Measurements from ENCODE around the gene TLL2.
"Not testable (repeated sequence)": the region's sequence is repeated elsewhere in the genome, so short reads cannot be mapped to it uniquely, and the experiment has no call there.

Gene TLL2

DNA sequence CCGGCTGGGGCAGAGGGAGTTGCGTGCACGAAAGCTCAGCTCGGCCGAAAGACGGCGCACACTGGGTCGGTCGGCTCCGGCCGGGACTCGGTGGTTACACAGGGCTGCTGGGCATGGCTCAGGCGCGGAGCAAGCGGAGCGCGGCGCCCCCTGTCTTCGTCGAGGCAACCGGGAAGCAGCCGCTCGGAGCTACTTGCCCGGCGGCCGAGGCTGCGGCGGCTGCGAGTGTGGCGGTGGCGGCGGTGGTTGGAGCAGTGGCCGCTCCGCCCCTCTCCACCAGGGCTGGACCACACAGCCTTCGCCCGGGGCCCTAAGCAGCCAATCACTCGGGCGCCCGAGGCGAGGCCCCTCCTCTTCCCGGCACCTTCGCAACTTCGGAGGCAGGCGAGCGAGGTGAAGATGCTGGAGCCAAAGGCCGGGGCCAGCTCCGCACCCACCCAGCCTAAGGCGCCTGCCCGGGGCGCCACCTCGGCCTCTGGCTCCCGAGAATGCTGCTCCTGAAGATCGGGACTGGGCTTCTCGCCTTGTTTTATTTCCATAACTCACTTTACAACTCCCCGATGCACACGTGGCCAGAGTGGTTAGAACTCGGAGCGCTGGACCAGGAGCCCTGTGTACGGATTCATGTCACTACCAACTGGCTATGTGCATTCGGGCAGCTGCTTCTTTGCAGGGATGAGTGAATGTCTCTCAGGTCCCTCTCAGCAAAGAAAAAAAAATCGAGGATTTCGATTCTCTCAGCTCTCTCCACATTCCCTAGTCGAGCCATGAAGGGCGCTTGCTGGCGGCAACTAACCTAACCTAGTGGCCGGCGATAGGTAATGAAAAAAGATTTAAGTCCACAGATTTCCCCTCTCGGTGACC, at the start of gene TLL2:
Gene TLL2, minus strand, starts transcription at position 229 of the 864 bp plus-strand sequence. CDS start 241 bp downstream, outside the sequence.
- Histone ChIP-seq H3K27me3 (replicated peaks; ENCODE audit: control insufficient read depth, insufficient read depth, low read length) (no peaks in the 10 kb centered on the region), H3K9ac (ENCODE audit: low read length) (peak within 1 kb of the TSS; percentile 51), H3K36me3 (ENCODE audit: control insufficient read depth, insufficient read depth, low read length, severe bottlenecking) (peaks cover 15% of the 10 kb centered on the region), H3K4me1 (ENCODE audit: control insufficient read depth, insufficient read depth, low read length) (peaks cover 17% of the 10 kb centered on the region), H3K9me3 (ENCODE audit: control insufficient read depth, low read length) (no peaks in the 10 kb centered on the region), H3K4me3 (ENCODE audit: low read length) (peak within 1 kb of the TSS; percentile 78)
- peak; percentile 95 for DNase-seq (ENCODE audit: low read depth)

DNA sequence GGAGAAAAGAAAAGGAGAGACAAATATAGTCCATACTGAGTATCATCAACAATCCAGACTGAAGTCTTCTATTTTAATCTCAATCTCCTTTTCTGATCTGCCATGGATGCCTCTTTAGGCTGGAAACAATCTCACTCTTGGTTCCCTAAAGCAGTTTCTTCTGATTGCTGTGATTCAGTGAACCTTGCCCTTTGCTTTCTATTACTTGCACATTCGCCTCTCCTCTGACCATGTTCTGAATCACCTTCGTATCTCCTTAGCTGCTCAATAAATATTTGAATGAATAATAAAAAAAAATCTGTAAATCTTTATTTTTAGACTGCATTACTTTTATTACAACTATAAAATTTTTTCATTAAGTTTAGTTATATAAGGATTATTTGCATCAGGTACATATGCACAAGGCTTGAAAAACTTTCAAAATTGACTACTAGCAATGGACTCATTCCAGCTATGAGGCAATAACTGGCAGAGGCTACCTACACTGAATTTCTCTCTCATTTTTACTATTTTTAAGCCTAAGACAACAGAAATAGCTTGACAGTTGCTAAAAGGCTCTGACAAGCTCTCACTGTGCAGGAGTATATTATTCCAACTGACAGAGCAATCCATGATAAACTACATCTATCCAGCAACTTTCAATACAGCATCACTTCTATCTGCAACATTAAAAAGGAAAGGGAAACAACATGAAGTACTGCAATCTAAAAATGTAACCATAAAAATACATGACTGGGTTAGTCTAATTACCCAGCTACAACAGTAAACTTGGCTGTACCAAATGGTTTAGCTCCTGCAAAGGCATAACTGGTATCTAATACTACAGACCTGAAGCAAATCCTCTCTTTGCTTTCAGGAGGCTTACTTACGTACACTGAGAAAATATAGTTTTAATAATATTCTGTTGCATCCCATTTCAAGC, 47.5 kb upstream of the TLL2 start:
- Histone ChIP-seq H3K4me1 (ENCODE audit: control insufficient read depth, insufficient read depth, low read length) (peaks cover 21% of the 10 kb centered on the region), H3K9me3 (ENCODE audit: control insufficient read depth, low read length) (no peaks in the 10 kb centered on the region), H3K4me3 (ENCODE audit: low read length) (no peak overlapping the region), H3K36me3 (ENCODE audit: control insufficient read depth, insufficient read depth, low read length, severe bottlenecking) (peaks cover 53% of the 10 kb centered on the region), H3K27me3 (replicated peaks; ENCODE audit: control insufficient read depth, insufficient read depth, low read length) (no peaks in the 10 kb centered on the region), H3K9ac (ENCODE audit: low read length) (no peak overlapping the region)
- DNase-seq (ENCODE audit: low read depth) = peak; percentile 30

DNA sequence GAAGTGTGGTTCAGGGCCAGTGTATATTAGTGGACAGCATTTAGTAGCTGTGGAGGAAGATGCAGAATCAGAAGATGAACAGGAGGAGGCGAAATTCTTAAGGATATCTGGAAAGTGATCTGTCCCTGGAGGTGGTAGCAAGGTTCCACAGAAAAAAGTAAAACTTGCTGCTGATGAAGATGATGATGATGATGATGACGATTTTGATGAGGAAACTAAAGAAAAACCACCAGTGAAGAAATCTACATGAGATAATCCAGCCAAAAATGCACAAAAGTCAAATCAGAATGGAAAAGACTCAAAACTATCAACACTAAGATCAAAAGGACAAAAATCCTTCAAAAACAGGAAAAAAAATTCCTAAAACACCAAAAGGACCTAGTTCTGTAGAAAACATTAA, 46.8 kb upstream of the TLL2 start:
- Histone ChIP-seq H3K9me3 (ENCODE audit: control insufficient read depth, low read length) (no peaks in the 10 kb centered on the region), H3K4me3 (ENCODE audit: low read length) (no peak overlapping the region), H3K9ac (ENCODE audit: low read length) (no peak overlapping the region), H3K27me3 (replicated peaks; ENCODE audit: control insufficient read depth, insufficient read depth, low read length) (no peaks in the 10 kb centered on the region), H3K36me3 (ENCODE audit: control insufficient read depth, insufficient read depth, low read length, severe bottlenecking) (peaks cover 53% of the 10 kb centered on the region), H3K4me1 (ENCODE audit: control insufficient read depth, insufficient read depth, low read length) (peaks cover 14% of the 10 kb centered on the region)
- no peak for DNase-seq (ENCODE audit: low read depth)

DNA sequence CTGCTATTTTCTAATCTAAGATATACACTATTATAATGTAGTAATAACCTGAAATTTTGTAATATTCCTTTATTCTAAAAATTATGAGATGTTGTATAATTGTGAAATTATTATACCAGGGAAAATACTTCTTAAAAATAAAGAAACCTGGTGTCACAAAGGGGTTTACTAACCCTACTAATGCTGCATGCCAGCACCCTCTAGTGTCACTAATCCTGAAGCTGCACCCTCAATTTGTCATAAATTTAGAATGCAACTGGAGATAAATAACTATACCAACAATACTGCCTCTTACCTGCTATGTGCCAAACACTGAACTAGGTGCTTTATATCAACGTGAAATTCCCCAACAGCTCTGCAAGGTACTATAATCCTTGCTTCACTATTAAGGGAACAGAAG, 42.3 kb upstream of the TLL2 start:
- Histone ChIP-seq H3K9me3 (ENCODE audit: control insufficient read depth, low read length) (no peaks in the 10 kb centered on the region), H3K36me3 (ENCODE audit: control insufficient read depth, insufficient read depth, low read length, severe bottlenecking) (peaks cover 56% of the 10 kb centered on the region), H3K9ac (ENCODE audit: low read length) (no peak overlapping the region), H3K4me3 (ENCODE audit: low read length) (no peak overlapping the region), H3K27me3 (replicated peaks; ENCODE audit: control insufficient read depth, insufficient read depth, low read length) (no peaks in the 10 kb centered on the region), H3K4me1 (ENCODE audit: control insufficient read depth, insufficient read depth, low read length) (peaks cover 6% of the 10 kb centered on the region)
- DNase-seq (ENCODE audit: low read depth) = peak; percentile 30

DNA sequence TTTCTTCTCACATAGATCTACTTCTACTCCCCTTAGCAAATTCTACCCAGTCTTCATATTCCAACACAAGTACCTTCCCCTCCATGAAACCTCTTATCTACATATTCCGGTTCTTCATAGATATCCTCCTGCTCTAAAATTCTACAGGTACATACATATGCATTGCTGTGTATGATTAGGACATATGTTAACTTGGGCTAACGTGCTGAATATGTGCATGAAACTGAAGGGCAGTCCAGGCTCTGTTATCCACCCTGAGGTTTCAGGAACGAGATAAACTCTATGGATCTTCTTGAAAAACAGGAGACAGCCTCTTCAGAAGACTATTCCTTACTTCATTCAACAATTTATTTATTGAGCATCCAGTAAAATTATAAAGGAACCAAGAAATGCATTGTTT, 41.6 kb upstream of the TLL2 start:
- peaks cover 56% of the 10 kb centered on the region for H3K36me3 ChIP-seq (ENCODE audit: control insufficient read depth, insufficient read depth, low read length, severe bottlenecking)

DNA sequence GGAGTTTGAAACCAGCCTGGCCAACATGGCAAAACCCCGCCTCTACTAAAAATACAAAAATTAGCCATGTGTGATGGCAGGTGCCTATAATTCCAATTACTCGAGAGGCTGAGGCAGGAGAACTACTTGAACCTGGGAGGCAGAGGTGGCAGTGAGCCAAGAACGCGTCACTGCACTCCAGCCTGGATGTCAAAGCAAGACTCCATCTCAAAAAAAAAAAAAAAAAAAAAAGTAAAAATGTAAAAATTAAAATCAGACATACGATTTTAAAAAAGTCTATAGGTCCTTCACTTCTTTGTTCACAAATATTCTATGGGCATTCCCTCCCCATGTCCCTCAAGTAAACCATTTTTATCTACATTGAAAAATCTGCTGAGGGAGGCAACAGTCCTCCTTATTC, 34.9 kb upstream of the TLL2 start:
- H3K4me3 ChIP-seq (ENCODE audit: low read length) = no peak overlapping the region
- DNase-seq (ENCODE audit: low read depth) = no peak
- H3K4me1 ChIP-seq (ENCODE audit: control insufficient read depth, insufficient read depth, low read length) = no peaks in the 10 kb centered on the region
- no peak overlapping the region for H3K9ac ChIP-seq (ENCODE audit: low read length)
- no peaks in the 10 kb centered on the region for H3K27me3 ChIP-seq (replicated peaks; ENCODE audit: control insufficient read depth, insufficient read depth, low read length)
- no peaks in the 10 kb centered on the region for H3K9me3 ChIP-seq (ENCODE audit: control insufficient read depth, low read length)
- H3K36me3 ChIP-seq (ENCODE audit: control insufficient read depth, insufficient read depth, low read length, severe bottlenecking) = peaks cover 78% of the 10 kb centered on the region

More for the DNA sequence above, 41.6 kb upstream of the TLL2 start:
- DNase-seq (ENCODE audit: low read depth) = no peak
- no peaks in the 10 kb centered on the region for H3K9me3 ChIP-seq (ENCODE audit: control insufficient read depth, low read length)
- no peak overlapping the region for H3K4me3 ChIP-seq (ENCODE audit: low read length)
- no peak overlapping the region for H3K9ac ChIP-seq (ENCODE audit: low read length)
- H3K27me3 ChIP-seq (replicated peaks; ENCODE audit: control insufficient read depth, insufficient read depth, low read length) = no peaks in the 10 kb centered on the region
- no peaks in the 10 kb centered on the region for H3K4me1 ChIP-seq (ENCODE audit: control insufficient read depth, insufficient read depth, low read length)

DNA sequence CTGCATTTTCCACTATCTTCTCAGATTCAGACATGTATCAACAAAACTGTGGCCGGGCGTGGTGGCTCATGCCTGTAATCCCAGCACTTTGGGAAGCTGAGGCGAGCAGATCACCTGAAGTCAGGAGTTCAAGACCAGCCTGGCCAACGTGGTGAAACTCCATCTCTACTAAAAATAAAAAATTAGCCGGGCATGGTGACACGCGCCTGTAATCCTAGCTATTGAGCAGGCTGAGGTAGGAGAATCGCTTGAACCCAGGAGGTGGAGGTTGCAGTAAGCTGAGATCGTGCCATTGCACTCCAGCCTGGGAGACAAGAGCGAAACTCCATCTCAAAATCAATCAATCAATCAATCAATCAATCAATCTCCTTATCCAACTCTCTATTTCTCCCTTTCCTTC, 31.8 kb upstream of the TLL2 start:
- H3K36me3 ChIP-seq (ENCODE audit: control insufficient read depth, insufficient read depth, low read length, severe bottlenecking) = peaks cover 73% of the 10 kb centered on the region
- not testable (repeated sequence) for DNase-seq (ENCODE audit: low read depth)

DNA sequence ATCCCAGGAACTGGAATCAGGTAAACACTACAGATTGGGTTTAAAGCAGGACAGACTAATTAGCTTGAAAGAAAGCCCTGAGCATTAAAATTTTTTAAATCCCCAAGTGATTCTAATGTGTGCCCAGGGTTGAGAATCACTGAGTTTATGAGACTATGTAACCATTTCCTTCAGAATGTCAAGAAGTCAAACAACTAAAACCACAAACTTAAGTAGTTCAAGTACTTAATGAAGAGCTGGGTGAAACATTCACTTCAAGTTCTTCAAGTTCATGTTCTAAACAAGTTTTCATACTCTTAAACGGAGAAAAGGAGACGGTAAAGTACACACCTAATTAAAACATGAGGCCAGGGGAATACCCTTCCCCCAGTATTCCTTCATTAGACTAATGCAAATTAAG, 28.2 kb upstream of the TLL2 start:
- no peaks in the 10 kb centered on the region for H3K27me3 ChIP-seq (replicated peaks; ENCODE audit: control insufficient read depth, insufficient read depth, low read length)
- H3K4me1 ChIP-seq (ENCODE audit: control insufficient read depth, insufficient read depth, low read length) = peaks cover 4% of the 10 kb centered on the region
- DNase-seq (ENCODE audit: low read depth) = no peak
- no peak overlapping the region for H3K9ac ChIP-seq (ENCODE audit: low read length)
- H3K9me3 ChIP-seq (ENCODE audit: control insufficient read depth, low read length) = no peaks in the 10 kb centered on the region
- H3K36me3 ChIP-seq (ENCODE audit: control insufficient read depth, insufficient read depth, low read length, severe bottlenecking) = peaks cover 68% of the 10 kb centered on the region
- no peak overlapping the region for H3K4me3 ChIP-seq (ENCODE audit: low read length)

More for the DNA sequence above, 31.8 kb upstream of the TLL2 start:
- H3K4me3 ChIP-seq (ENCODE audit: low read length); H3K9ac ChIP-seq (ENCODE audit: low read length); H3K4me1 ChIP-seq (ENCODE audit: control insufficient read depth, insufficient read depth, low read length); H3K9me3 ChIP-seq (ENCODE audit: control insufficient read depth, low read length); H3K27me3 ChIP-seq (replicated peaks; ENCODE audit: control insufficient read depth, insufficient read depth, low read length): not testable (repeated sequence)

DNA sequence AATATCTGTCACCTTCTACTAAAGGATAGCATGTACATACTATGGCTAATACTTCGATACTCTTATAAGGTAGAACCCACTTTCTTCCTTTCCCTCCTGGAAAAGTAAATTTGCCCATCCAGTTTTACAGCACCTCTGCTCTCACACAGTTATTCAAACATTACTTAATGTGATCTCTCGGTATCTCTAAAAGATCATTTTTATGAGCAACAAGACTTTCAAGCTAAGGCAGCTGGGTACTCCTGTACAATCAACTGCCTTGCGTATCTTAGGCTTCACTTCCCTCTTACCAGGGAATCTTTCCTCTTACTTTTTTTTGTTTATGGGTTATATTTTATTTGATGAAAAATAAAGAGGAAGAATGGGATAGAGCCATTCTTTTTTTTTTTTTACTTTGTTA, 26.5 kb upstream of the TLL2 start:
- no peak for DNase-seq (ENCODE audit: low read depth)
- H3K9me3 ChIP-seq (ENCODE audit: control insufficient read depth, low read length) = no peaks in the 10 kb centered on the region
- peaks cover 65% of the 10 kb centered on the region for H3K36me3 ChIP-seq (ENCODE audit: control insufficient read depth, insufficient read depth, low read length, severe bottlenecking)
- peaks cover 4% of the 10 kb centered on the region for H3K4me1 ChIP-seq (ENCODE audit: control insufficient read depth, insufficient read depth, low read length)
- no peak overlapping the region for H3K9ac ChIP-seq (ENCODE audit: low read length)
- no peak overlapping the region for H3K4me3 ChIP-seq (ENCODE audit: low read length)
- H3K27me3 ChIP-seq (replicated peaks; ENCODE audit: control insufficient read depth, insufficient read depth, low read length) = no peaks in the 10 kb centered on the region

DNA sequence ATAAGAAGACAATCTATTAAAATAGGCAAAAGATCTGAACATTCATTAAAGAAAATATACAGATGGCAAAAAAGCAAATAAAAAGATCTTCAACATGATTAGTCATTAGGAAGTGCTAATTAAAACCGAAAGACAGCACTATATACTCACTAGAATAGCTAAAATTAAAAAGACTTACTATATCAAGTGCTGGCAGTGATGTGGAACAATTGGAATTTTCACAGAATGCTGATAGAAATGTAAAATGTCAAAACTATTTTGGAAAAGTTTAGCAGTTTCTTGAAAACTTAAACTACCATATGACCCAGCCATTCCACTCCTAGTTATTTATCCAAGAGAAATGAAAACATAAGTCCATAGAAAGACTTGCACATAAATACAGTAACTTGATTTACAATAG, 25.0 kb upstream of the TLL2 start:
- no peaks in the 10 kb centered on the region for H3K9me3 ChIP-seq (ENCODE audit: control insufficient read depth, low read length)
- no peak for DNase-seq (ENCODE audit: low read depth)
- no peak overlapping the region for H3K9ac ChIP-seq (ENCODE audit: low read length)
- peaks cover 53% of the 10 kb centered on the region for H3K36me3 ChIP-seq (ENCODE audit: control insufficient read depth, insufficient read depth, low read length, severe bottlenecking)
- H3K27me3 ChIP-seq (replicated peaks; ENCODE audit: control insufficient read depth, insufficient read depth, low read length) = no peaks in the 10 kb centered on the region
- peaks cover 4% of the 10 kb centered on the region for H3K4me1 ChIP-seq (ENCODE audit: control insufficient read depth, insufficient read depth, low read length)
- no peak overlapping the region for H3K4me3 ChIP-seq (ENCODE audit: low read length)

DNA sequence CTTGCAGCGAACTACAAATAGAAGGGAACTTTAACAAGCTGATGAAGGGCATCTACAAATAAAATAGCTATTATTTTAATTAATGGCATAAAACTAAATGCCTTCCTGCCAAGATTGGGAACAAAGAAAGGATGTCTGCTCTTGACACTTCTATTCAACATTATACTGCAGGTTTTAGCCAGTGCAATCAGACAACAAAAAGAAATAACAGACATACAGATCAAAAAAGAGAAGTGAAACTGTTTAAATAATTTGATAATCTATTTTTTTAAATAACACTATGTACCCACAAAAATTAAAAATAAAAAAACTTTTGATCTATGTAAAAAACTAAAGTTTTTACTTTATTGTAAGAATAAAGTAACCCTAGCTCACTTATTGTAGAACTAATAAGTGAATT, 22.4 kb upstream of the TLL2 start:
- DNase-seq (ENCODE audit: low read depth) = no peak
- Histone ChIP-seq H3K9ac (ENCODE audit: low read length) (no peak overlapping the region), H3K4me1 (ENCODE audit: control insufficient read depth, insufficient read depth, low read length) (no peaks in the 10 kb centered on the region), H3K36me3 (ENCODE audit: control insufficient read depth, insufficient read depth, low read length, severe bottlenecking) (peaks cover 52% of the 10 kb centered on the region), H3K27me3 (replicated peaks; ENCODE audit: control insufficient read depth, insufficient read depth, low read length) (no peaks in the 10 kb centered on the region), H3K4me3 (ENCODE audit: low read length) (no peak overlapping the region), H3K9me3 (ENCODE audit: control insufficient read depth, low read length) (no peaks in the 10 kb centered on the region)

All from adipocyte (in vitro differentiated cells).